NCI-H2196 treated with DMSO at 0.1 percent for 48 hours (cell line): ENCODE measurements around the gene PPARD.
A peak's percentile ranks its signal among the peaks of the same experiment; 100 is the strongest.
"Not testable (repeated sequence)": the region's sequence is repeated elsewhere in the genome, so short reads cannot be mapped to it uniquely, and the experiment has no call there.

Experiments
- DNase-seq: peaks from one replicate; lab custom pipeline; 2025; ENCODE audit not compliant: unreplicated experiment; lab: John Stamatoyannopoulos, UW

The PPARD gene

DNA sequence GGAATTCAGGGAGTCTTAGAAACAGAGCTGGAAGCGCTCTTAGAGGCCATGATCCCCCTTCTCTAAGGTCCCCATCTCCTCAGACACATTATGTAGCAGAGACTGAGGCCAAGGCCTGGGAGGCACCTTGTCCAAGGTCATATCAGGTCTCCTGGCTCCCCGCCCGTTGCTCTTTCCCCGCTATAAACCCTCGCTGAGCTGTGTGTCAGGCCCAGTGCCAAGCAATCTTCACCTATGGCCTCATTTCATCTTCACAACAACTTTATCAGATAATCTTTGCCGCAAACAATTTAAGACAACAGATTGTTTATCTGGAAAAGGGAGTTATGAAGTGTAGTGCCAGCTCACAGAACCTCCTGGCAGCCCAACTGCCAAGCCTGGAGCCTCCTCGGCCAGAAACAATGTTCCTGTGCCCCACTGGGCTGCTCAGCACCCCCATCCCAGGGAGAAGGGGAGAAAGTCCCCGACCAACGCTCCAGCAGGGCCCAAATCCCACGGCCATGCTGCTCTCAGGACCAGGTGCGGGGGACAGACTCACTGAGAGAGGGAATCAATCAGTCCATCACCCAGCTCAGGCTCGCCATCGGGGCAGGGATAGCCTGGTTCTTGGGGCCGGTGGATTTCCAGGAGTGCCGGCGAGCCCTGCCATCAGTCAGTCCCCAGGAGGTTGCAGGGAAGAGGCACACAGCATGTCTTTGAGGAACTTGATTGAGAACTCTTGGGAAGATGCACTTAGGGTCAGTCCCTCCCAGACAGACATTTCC is 92.9 kb downstream of the PPARD start:
- no peak for DNase-seq

DNA sequence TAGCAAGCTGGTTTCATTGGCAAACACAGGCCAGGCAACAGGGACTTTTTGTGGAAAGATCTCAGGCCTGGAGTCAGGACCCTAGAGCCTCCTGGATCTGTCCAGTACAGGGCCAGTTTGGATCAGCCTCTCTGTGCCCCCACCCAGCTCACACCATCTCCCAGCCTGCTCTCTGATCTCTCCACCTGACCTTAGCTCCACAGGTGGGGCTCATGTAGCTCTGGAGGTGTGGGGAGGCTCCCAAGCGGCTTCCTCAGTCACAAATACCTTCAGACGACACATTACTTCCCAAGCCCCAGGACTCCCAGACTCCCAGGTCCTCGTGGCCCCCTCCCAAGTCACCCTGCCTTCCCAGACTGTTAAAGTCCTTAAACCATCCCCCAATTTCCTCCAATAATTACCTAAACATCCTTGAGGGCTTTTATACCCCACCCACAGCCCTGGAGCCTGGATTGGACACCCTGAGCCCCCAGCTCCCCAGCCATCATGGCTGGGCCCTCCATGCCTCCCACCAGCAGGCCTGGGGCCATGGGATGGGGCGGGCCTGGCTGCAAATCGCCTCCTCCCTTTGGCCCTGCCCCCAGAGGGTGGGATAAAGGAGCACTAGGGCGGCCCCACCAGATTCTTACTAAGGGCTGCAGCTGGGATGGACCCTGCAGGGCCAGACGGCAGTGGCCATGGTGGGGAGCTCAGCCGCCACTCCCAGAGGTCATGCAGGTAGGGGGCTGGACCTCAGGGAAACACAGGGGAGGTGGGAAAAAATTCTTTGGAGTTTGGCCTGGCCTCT is 93.9 kb downstream of the PPARD start:
- DNase-seq = no peak

DNA sequence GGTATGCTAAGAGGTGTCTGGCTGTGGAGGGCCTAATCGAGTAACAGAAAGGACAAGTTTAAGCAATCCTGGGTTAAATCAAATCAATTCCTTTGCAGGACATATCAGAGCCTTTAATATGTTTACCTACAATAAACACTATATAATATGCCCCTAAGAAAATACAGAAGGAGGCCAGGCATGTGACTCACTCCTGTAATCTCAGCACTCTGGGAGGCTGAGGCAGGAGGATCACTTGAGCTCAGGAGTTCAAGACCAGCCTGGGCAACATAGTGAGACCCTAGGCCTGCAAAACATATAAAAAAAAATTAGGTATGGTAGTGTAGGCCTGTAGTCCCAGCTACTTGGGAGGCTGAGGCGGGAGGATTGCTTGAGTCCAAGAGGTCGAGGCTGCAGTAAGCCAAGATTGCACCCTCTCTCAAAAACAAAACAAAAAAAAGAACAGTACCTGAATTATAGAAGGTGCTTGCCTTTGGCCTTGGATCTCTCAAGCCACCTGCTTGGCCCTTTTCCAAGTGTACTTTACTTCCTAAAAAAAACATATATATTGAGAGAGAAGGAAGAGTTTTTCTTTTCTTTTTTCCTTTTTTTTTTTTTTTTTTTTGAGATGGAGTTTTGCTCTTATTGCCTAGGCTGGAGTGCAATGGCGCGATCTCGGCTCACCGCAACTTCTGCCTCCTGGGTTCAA is 96.2 kb downstream of the PPARD start:
- DNase-seq = not testable (repeated sequence)

DNA sequence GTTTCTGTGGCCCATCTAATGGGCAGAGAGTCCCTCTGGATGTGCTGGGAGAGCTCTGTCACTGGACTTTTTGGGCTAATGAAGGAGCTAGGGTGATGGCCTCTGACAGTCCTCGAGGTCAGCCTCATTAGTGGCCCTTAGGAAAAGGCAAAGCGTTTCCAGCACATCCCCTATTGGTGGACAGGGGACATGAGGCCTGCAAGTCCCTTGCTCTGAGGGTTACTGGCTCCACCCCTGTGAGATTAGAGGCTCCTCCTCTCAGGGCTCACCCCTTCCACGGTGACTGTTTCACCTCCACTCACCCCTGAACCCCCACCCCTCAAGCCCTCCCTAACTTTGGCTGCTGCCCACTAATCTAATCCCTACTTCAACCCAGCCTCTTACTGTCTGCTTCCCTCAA is 97.0 kb downstream of the PPARD start:
- DNase-seq = no peak

DNA sequence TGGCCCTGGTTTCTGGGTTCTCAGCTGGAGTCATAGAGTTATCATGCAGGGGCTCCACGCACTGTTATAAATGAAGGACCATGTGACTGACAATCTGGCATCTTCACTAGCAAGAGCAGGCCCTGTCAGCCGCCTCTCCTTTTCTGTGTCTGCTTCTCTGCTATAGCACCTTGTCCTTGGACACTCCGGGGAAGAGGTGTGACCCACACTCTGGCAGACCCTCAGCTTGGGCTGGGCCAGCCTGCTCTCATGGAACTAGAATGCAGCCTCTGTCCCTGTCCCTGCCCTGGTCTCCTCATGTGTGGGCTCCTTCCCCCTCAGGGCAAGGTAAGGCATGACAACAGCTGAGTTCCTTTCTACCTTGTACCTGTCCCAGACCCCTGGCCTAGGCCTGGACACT is 98.8 kb downstream of the PPARD start:
- no peak for DNase-seq

DNA sequence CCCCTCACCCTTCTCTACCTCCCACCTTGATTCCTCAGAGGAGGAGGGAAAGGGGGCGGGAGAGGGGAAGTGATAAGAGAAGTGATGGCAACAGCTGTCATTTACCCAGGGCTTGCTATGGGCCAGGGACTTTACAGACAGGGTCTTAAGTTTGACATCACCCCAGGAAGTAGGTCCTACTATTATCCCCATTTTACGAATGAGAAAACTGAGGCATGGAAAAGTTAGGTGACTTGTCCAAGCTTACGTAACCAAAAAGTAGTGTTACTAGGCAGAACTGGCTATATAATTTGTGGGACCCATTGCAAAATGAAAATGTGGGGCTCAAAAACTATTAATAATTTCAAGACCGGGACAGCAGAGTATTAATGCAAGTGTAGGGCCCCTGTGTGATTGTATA is 99.3 kb downstream of the PPARD start:
- no peak for DNase-seq

DNA sequence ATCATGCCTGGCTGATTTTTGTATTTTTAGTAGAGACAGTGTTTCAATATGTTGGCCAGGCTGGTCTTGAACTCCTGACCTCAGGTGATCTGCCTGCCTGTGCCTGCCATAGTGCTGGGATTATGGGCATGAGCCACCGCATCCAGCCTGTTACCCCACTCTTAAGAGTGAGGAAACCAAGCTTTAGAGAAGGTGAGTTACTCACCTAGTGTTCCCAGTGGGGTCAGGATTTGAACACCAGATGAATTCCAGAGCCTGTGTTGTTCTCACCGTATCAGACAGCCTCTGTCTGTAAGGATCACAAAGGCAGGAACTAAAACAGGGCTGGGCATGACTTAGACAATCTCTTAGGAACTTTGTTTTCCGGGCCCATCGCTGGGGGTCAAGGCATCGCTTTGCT is 100.3 kb downstream of the PPARD start:
- no peak for DNase-seq

DNA sequence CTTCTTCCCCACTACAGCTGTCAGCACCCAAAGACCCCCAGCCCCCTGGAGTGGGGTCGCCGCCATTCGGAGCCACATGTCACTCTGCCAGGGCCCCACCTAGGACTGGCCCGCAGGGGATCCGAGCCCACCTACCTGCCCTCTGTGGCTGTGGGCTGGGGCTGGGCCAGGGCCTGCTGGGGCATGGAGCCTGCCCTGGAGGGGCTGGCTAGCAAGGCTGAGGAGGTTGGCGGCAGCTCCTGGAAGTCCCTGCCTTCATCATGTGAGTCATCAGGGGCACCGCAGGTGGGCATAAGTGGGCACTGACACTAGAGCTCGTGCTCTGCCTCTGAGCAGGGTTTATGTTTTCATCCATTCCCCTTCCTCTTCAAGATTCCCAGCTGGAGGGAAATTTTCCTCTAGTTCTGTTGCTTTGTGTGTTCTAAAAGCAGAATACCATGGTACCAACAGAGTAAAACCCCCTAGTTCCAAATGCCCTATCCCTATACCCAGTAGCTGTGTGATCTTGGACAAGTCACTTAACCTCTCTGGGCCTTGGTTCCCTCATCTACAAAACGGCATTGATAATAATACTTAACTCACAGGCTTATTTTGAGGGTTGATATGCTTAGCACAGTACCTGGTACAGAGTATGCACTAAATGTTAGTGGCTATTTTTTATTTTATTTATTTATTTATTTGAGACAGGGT is 101.1 kb downstream of the PPARD start:
- no peak for DNase-seq

DNA sequence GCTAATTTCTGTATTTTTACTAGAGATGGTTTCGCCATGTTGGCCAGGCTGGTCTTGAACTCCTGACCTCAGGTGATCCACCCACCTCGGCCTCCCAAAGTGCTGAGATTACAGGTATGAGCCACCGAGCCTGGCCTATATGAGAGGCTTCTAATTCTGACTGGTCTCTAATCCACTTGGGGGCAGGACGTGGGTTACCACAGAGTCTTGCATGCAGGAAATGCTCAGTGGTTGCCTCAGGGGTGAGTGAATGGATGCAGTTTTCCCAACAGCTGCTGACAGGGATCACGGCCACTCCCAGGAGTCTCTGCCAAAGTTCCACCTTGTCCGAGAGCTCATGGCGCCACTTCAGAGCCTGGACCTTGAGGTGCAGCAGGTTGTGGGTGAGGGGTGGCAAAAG is 103.3 kb downstream of the PPARD start:
- no peak for DNase-seq

DNA sequence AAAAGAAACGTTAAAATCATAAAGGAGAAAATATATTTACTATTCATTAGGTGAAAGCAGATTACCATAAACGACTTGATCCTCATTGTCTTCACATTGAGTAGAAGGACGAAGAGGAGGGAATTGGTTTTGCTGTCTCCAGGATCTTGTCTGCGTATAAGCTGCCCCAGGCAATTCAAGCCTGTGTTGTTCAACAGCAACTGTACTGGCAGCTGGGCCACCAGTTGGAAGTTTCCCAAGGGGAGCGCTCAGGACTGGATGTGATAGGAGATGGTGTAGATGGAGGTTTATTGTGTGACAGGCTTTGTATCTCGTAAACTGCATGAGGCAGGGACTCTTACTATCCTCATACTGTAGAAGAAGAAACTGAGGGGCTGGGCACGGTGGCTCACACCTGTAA is 105.8 kb downstream of the PPARD start:
- DNase-seq = no peak

DNA sequence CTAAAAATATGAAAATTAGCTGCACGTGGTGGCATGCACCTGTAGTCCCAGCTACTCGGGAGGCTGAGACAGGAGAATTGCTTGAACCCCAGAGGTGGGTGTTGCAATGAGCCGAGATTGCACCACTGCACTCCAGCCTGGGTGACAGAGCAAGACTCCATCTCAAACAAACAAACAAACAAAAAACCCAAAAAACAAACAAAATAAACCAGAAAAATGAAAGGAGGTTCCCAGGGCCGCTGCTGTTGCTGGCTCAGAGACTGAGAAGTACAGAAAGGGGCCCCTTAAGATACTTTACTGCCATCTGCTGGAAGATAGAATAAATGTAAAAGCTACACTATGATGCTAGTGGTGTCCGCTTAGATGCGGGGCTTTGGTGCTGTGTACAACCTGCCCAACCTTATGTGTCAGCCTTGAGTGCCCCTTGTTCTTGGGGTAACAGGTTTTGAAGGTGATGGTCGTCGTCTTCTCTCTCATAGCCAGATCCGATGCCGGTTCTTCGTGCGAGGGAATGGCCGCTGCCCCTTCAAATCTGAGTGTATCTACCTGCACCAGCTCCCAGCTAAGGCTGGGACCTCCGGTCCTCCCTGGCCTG is 107.0 kb downstream of the PPARD start:
- peak; percentile 75 for DNase-seq

DNA sequence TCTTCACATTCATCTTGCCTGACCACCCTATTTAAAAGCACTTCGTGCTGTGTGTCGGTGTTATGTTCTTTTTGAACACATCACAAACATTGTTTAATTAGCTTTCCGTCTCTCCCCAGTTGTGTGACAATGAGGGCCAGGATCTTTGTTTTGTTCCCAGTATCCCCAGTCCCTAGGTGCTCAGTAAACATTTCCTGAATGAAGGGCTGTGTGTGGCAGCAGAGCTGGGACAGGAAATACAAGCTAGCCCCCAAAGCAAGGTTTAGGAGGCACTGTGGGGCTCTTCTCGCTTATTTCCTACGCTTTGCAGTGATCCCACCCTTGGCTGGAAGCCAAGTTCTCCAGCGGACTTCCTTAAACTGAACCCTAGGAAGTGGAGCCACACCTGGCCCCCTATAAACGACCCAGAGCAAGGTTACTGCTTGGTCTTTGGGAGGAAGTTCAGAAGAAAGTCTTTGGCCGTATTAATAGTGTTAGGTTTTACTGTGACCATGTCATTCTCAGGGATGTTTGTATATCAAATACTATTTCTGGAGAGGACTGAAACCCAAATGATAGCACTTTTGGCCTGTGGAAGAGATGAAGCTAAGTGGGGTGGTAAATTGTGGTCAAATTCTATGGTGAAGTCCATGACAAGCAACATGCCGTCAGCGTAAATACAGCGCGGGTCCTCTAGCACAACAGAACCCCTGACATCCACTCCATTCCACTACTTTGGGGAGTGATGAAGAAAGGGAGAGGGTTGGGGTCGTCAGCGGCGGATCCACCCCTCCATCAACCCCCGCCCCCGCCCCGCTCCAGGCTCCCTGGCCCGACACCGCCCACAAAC is 109.2 kb downstream of the PPARD start:
- DNase-seq = no peak

DNA sequence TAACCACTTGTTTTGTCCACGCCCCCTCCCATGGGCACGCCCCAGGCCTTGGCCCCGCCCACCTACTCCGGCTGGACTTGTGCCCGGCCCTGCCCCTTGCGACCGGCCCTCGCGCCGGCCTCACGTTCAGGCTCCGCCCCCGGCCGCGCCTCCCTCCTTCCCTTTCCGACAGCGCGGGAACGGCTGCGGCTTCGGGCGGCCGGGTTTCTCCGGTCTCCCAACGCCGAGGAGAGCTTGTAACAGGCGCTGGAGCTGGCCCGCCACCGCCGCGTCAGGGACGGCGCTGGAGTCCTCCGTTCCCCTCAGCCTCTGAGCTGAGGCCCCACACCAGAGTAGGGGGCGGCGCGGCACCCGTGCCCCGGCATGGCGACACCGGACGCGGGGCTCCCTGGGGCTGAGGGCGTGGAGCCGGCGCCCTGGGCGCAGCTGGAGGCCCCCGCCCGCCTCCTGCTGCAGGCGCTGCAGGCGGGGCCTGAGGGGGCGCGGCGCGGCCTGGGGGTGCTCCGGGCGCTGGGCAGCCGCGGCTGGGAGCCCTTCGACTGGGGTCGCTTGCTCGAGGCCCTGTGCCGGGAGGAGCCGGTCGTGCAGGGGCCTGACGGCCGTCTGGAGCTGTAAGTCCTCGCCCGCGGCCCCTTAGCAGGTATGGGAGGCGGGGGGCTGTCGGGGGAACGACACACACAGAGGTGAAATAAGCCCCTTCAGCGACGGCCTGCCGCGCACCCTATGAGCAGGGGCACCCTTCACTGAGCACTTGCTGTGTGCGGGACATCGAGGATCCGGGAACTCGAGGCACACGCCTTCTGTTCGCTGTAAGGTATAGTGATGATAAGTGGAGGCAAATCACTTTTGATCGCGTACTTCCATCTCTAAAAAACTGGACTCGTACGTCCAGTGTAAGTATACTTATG is 110.1 kb downstream of the PPARD start, which contains the start of gene FANCE:
TSS of gene FANCE (plus strand) at position 156 of the 908 bp plus-strand sequence. CDS start at position 364, 208 bp downstream.
- peak; percentile 64 for DNase-seq

DNA sequence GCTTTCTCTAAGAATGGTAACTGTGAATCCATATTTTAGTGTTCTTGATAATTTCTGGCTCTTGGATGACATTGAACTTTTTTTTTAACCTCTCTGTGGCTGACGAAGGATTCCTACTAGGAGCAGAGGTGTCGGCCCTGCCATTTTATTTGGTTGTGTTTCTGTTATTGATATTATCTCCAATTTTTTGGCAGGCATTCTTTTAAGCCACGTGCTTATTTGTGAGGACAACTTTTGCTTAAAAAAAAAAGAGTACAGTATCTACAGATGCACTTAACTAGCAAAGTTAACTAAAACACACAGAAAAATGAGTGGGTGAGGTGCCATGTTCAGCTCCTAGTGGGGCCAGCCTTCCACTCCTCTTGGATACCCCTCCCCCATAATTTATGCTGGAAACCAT is 110.9 kb downstream of the PPARD start:
- DNase-seq = no peak

DNA sequence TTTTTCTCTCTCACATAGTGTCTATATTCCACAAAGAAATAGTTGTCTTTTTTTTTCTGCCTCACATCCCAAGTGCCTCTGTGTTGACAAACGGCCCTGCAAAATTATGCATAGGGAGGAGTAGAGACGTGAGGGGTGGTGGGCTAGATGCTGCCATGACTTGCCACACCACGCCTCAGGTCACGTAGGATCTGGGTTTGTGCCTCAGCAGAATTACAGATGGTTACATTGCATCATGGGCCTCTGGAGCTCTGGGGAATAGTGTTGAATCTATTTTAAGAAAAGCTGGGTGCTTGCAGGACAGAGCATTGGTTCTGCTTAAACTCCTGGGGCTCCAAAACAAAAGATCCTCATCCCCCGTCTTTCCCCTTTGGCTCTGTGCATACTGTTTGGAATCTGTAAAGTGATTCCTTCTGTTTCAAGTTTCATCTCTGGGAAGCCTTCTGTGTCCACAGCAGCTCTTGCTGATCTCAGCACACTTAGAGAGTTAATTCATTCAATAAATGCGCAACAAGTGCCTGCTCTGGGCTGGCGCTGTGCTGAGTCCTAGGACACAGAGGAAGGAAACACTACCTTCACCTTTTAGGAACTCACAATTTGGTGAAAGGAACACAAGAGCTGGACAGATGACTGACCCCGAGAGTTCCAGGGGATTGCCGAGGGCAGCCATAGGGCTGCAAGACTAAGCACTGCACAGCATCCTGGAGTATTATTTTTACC is 112.2 kb downstream of the PPARD start:
- no peak for DNase-seq

DNA sequence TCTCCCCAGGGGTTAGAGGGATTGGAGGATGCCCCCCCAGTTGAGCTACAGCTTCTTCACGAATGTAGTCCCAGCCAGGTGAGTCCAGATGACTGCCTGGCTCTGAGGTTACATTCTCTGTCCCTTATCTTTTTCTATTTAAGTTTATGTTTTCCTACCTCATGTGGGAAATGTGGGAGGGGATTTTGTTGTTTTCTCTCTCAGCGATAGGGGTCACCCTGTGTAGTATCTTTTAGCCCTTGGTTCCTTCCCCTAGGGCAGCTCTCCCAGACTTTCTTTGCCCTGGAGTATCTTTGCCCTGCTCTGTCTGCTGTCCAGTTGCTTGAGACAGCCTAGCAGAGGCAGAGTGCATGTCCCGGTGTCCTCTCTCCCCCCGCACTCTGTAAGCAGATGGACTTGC is 115.5 kb downstream of the PPARD start:
- DNase-seq = no peak

DNA sequence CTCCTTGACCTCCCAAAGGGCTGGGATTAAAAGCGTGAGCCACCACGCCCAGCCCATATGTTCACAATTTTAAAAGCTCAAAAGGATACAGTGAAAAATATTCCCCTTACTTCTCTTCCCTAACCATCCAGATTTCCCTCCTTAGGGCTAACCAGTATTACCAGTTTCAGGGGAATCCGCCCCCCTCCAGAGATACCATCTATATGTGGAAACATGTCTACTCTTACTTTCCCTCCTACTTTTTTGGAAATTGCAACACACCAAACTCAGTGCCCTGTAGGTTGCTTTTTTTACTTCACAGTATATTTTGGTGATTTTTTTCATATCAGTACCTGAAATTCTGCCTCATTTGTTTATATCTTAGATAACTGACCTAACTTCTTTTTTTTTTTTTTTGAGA is 118.9 kb downstream of the PPARD start:
- no peak for DNase-seq

DNA sequence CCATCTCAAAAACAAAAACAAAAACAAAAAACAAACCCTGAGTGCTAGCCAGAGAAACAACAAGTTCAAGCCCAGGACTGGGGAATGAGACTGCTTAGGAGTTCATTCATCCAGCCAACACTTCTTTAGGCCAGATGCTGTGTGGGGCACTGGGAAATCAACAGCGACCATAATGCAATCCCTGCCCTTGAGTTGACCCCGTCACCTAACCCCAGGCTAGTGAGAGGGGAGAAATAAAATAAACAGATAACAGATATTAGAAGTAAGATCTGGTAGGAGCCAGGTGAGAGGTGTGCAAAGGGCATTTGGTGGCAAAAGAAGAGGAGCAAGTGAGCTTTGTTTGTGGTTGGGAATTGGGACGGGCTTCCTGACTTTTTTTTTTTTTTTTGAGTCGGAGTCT is 120.9 kb downstream of the PPARD start:
- DNase-seq = no peak
